Neural cell (in vitro differentiated cells): Measurements from ENCODE around the gene FPGS. TPM values are rescaled to one million over a fixed set of nuclear protein-coding genes. Genes with fewer than 3 reads are reported as not detected.

Experiments used
- H2AFZ ChIP-seq: fragments of 200-600, 300-800 bp; sonication (generic), shearing (Covaris generic); 2 replicates; pipeline ENCODE4 v1.6.0; 2014; ENCODE audit warnings: low read depth, mild to moderate bottlenecking, antibody characterized with exemption, low read length, moderate library complexity
- H3F3A ChIP-seq: fragments of 200-600 bp; shearing (Covaris generic); 2 replicates; pipeline ENCODE4 v1.6.1; 2016; ENCODE audit warnings: mild to moderate bottlenecking, moderate library complexity, mixed read lengths, antibody characterized with exemption, low read length; ENCODE audit not compliant: insufficient read depth, poor library complexity, severe bottlenecking
- H3K27ac ChIP-seq: fragments of 200-600, 300-800 bp; sonication (generic), shearing (Covaris generic); 2 replicates; pipeline ENCODE4 v1.5.1; 2014; ENCODE audit warnings: mild to moderate bottlenecking, low read length, moderate library complexity
- H3K27me3 ChIP-seq: fragments of 300-800, 200-600 bp; sonication (generic), shearing (Covaris generic); 2 replicates; pipeline ENCODE4 v1.6.0; 2014; ENCODE audit warnings: mild to moderate bottlenecking, low read depth, low read length, moderate library complexity; ENCODE audit not compliant: insufficient read depth
- H3K36me3 ChIP-seq: fragments of 300-800, 200-600 bp; sonication (generic), shearing (Covaris generic); 2 replicates; pipeline ENCODE4 v1.5.1; 2014; ENCODE audit warnings: mild to moderate bottlenecking, antibody characterized with exemption, low read length, moderate library complexity; ENCODE audit not compliant: insufficient read depth
- H3K4me2 ChIP-seq: fragments of 300-800, 200-600 bp; sonication (generic), shearing (Covaris generic); 2 replicates; pipeline ENCODE4 v1.6.0; 2014; ENCODE audit warnings: mild to moderate bottlenecking, low read length
- H3K4me3 ChIP-seq: fragments of 300-800, 200-600 bp; sonication (generic), shearing (Covaris generic); 2 replicates; pipeline ENCODE4 v1.5.1; 2014; ENCODE audit warnings: mild to moderate bottlenecking, low read length, moderate library complexity
- H3K79me2 ChIP-seq: fragments of 200-600 bp; shearing (Covaris generic); replicated peaks from 2 replicates; pipeline ENCODE4 v1.6.0; 2014; ENCODE audit warnings: mild to moderate bottlenecking, low read length, moderate library complexity; ENCODE audit not compliant: insufficient read depth
- H3K9ac ChIP-seq: fragments of 300-800, 200-600 bp; sonication (generic), shearing (Covaris generic); 2 replicates; pipeline ENCODE4 v1.6.1; 2016; ENCODE audit warnings: mild to moderate bottlenecking, low read length, mixed read lengths
- H3K9me2 ChIP-seq: fragments of 200-600 bp; shearing (Covaris generic); 2 replicates; pipeline ENCODE4 v1.6.1; 2016; ENCODE audit warnings: mild to moderate bottlenecking, low read length, mixed read lengths; ENCODE audit not compliant: insufficient read depth
- H3K9me3 ChIP-seq: fragments of 200-600, 300-800 bp; sonication (generic), shearing (Covaris generic); 2 replicates; pipeline ENCODE4 v1.6.1; 2016; ENCODE audit warnings: mild to moderate bottlenecking, mixed run types, low read length, moderate library complexity, mixed read lengths
- H4K20me1 ChIP-seq: fragments of 200-600 bp; shearing (Covaris generic); 2 replicates; pipeline ENCODE4 v1.6.1; 2016; ENCODE audit warnings: mild to moderate bottlenecking, mixed run types; ENCODE audit not compliant: insufficient read depth
- EP300 ChIP-seq: fragments of 450-650 bp; conservative IDR thresholded peaks from 2 replicates; pipeline ENCODE4 v1.6.1; 2014; ENCODE audit warnings: antibody characterized with exemption, mild to moderate bottlenecking, moderate library complexity; ENCODE audit not compliant: poor library complexity, severe bottlenecking
- EZH2 ChIP-seq: fragments of 200-600, 300-800 bp; shearing (Covaris generic), sonication (generic); IDR thresholded peaks from 2 replicates; pipeline ENCODE4 v1.6.1; 2014; ENCODE audit warnings: antibody characterized with exemption, low read length, borderline replicate concordance, mild to moderate bottlenecking; ENCODE audit not compliant: insufficient read depth, poor library complexity, severe bottlenecking
- MXI1 ChIP-seq: fragments of 450-650 bp; conservative IDR thresholded peaks from 2 replicates; pipeline ENCODE4 v1.6.1; 2014; ENCODE audit warnings: antibody characterized with exemption, mild to moderate bottlenecking; ENCODE audit not compliant: poor library complexity, severe bottlenecking
- POLR2AphosphoS5 ChIP-seq: IDR thresholded peaks from 2 replicates; pipeline ENCODE4 v1.6.1; 2012
- RAD21 ChIP-seq: fragments of 450-650 bp; conservative IDR thresholded peaks from 2 replicates; pipeline ENCODE4 v1.6.1; 2014; ENCODE audit warnings: antibody characterized with exemption, mild to moderate bottlenecking, moderate library complexity
- SMC3 ChIP-seq: fragments of 450-650 bp; conservative IDR thresholded peaks from 2 replicates; pipeline ENCODE4 v1.6.1; 2014; ENCODE audit warnings: antibody characterized with exemption, mild to moderate bottlenecking, moderate library complexity; ENCODE audit not compliant: poor library complexity
- TAF1 ChIP-seq: IDR thresholded peaks from 2 replicates; pipeline ENCODE4 v1.6.1; 2012; ENCODE audit warnings: low read depth
- polyA plus RNA-seq: library from polyadenylated mRNA; depleted of rRNA; stranded (reverse); fragments of >200 nt; gene quantifications from 2 replicates; pipeline ENCODE4 v1.2.3, GENCODE V29; 2014
- TF ChIP-seq, protein P1 (sequence below): fragments of 450-650 bp; IDR thresholded peaks from 2 replicates; pipeline ENCODE4 v1.5.1; 2014; ENCODE audit warnings: antibody characterized with exemption, mild to moderate bottlenecking, moderate library complexity; ENCODE audit not compliant: poor library complexity, severe bottlenecking
- TF ChIP-seq, protein P2 (sequence below): IDR thresholded peaks from 2 replicates; pipeline ENCODE4 v1.6.1; 2012; ENCODE audit warnings: borderline replicate concordance

The FPGS gene
- polyA plus RNA-seq, 1 donor from 2014 or later, result 38.4 TPM

DNA sequence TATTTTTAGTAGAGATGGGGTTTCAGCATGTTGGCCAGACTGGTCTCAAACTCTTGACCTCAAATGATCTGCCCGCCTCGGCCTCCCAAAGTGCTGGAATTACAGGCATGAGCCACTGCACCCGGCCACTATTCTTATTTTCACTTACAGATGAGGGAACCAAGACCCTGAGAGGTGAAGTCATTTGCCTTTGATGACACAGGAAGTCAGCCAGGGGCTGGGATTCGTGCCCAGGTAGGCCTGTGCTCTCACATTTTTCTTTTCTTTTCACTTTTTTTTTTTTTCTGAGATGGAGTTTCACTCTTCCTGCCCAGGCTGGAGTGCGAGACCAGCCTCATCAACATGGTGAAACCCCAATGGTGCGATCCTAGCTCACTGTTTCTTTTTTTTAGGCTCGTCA is 29.6 kb downstream of the FPGS start:
- no peaks in the 10 kb centered on the region for H3K9me2 ChIP-seq
- no peak overlapping the region for H3K9ac ChIP-seq
- H2AFZ ChIP-seq, result no peak overlapping the region
- TF ChIP-seq MXI1 (no peak), RAD21 (no peak), TAF1 (no peak), POLR2AphosphoS5 (no peak), EZH2 (no peak), EP300 (no peak), SMC3 (no peak)
- TF ChIP-seq, protein P1, sequence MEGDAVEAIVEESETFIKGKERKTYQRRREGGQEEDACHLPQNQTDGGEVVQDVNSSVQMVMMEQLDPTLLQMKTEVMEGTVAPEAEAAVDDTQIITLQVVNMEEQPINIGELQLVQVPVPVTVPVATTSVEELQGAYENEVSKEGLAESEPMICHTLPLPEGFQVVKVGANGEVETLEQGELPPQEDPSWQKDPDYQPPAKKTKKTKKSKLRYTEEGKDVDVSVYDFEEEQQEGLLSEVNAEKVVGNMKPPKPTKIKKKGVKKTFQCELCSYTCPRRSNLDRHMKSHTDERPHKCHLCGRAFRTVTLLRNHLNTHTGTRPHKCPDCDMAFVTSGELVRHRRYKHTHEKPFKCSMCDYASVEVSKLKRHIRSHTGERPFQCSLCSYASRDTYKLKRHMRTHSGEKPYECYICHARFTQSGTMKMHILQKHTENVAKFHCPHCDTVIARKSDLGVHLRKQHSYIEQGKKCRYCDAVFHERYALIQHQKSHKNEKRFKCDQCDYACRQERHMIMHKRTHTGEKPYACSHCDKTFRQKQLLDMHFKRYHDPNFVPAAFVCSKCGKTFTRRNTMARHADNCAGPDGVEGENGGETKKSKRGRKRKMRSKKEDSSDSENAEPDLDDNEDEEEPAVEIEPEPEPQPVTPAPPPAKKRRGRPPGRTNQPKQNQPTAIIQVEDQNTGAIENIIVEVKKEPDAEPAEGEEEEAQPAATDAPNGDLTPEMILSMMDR, result no peak
- TF ChIP-seq, protein P2, sequence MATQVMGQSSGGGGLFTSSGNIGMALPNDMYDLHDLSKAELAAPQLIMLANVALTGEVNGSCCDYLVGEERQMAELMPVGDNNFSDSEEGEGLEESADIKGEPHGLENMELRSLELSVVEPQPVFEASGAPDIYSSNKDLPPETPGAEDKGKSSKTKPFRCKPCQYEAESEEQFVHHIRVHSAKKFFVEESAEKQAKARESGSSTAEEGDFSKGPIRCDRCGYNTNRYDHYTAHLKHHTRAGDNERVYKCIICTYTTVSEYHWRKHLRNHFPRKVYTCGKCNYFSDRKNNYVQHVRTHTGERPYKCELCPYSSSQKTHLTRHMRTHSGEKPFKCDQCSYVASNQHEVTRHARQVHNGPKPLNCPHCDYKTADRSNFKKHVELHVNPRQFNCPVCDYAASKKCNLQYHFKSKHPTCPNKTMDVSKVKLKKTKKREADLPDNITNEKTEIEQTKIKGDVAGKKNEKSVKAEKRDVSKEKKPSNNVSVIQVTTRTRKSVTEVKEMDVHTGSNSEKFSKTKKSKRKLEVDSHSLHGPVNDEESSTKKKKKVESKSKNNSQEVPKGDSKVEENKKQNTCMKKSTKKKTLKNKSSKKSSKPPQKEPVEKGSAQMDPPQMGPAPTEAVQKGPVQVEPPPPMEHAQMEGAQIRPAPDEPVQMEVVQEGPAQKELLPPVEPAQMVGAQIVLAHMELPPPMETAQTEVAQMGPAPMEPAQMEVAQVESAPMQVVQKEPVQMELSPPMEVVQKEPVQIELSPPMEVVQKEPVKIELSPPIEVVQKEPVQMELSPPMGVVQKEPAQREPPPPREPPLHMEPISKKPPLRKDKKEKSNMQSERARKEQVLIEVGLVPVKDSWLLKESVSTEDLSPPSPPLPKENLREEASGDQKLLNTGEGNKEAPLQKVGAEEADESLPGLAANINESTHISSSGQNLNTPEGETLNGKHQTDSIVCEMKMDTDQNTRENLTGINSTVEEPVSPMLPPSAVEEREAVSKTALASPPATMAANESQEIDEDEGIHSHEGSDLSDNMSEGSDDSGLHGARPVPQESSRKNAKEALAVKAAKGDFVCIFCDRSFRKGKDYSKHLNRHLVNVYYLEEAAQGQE, result no peak
- H3F3A ChIP-seq, result no peaks in the 10 kb centered on the region
- H3K4me2 ChIP-seq, result no peak overlapping the region
- H3K9me3 ChIP-seq, result no peaks in the 10 kb centered on the region
- H3K36me3 ChIP-seq, result no peaks in the 10 kb centered on the region
- no peak overlapping the region for H3K4me3 ChIP-seq
- H4K20me1 ChIP-seq, result no peaks in the 10 kb centered on the region
- no peak overlapping the region for H3K27ac ChIP-seq
- H3K79me2 ChIP-seq, result no peaks in the 10 kb centered on the region
- peaks cover 4% of the 10 kb centered on the region for H3K27me3 ChIP-seq

DNA sequence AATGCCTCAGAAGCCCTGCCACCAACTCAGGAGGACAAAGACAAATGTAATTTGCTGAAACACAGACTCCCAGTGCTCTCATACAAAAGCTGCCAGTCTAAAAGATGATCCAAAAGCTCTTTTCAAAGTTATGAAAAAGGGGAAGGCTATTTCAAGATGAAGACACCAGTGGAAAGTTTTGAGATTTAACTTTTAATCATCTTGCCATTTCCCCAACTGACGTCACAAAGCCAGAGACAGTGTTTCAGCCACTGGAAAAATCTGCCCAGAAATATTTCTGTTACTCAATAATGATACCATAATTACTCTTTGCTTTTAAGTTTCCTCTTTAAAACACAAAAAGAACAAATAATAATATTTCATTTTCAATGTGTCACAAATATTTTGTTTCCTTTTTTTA is 30.9 kb downstream of the FPGS start:
- Histone ChIP-seq H3K79me2 (no peaks in the 10 kb centered on the region), H3K36me3 (no peaks in the 10 kb centered on the region), H3K9ac (no peak overlapping the region), H3K4me2 (no peak overlapping the region), H3K4me3 (no peak overlapping the region), H2AFZ (no peak overlapping the region), H3K27ac (no peak overlapping the region), H3K27me3 (peaks cover 3% of the 10 kb centered on the region), H3K9me2 (no peaks in the 10 kb centered on the region), H3F3A (no peaks in the 10 kb centered on the region), H4K20me1 (no peaks in the 10 kb centered on the region), H3K9me3 (no peaks in the 10 kb centered on the region)
- no peak for TF ChIP-seq TAF1
- no peak for TF ChIP-seq MXI1
- TF ChIP-seq SMC3, result no peak
- TF ChIP-seq, protein P2, result no peak
- TF ChIP-seq EZH2, result no peak
- no peak for TF ChIP-seq RAD21
- no peak for TF ChIP-seq POLR2AphosphoS5
- TF ChIP-seq, protein P1, result no peak
- TF ChIP-seq EP300, result no peak
